Sigmoid colon (tissue), 7 donors: ENCODE results near the gene MYH11. TPM values are rescaled to one million over a fixed set of nuclear protein-coding genes. Genes with fewer than 3 reads are reported as not detected.
A peak's percentile ranks its signal among the peaks of the same experiment; 100 is the strongest.

Experiments
- DNase-seq: peaks from one replicate; pipeline ENCODE4 v3.0.0-alpha.2; 2019
- H3K27ac ChIP-seq, 4 donors: fragments of 200-600 bp; sonication (generic); one replicate each; pipeline ENCODE4 v1.5.1; 2016 to 2019; ENCODE audit warnings: mild to moderate bottlenecking in 1 of 4
- H3K27me3 ChIP-seq, 3 donors: fragments of 200-600 bp; sonication (generic); one replicate each; pipeline ENCODE4 v1.5.1; 2019; ENCODE audit warnings: mild to moderate bottlenecking in 1 of 3
- H3K36me3 ChIP-seq, 4 donors: fragments of 200-600 bp; sonication (generic); one replicate each; pipeline ENCODE4 v1.5.1; 2016 to 2019
- H3K4me1 ChIP-seq, 4 donors: fragments of 200-600 bp; sonication (generic); one replicate each; pipeline ENCODE4 v1.5.1; 2017 to 2019
- H3K4me3 ChIP-seq, 4 donors: fragments of 200-600 bp; sonication (generic); one replicate each; pipeline ENCODE4 v1.5.1; 2017 to 2019; ENCODE audit warnings: mild to moderate bottlenecking in 2 of 4, moderate library complexity in 1 of 4
- H3K9me3 ChIP-seq, 4 donors: fragments of 200-600 bp in 3 of 4; sonication (generic) in 3 of 4; one replicate each; pipeline versions ENCODE4 v1.5.1 to v1.6.1; 2013 to 2019
- CTCF ChIP-seq, 4 experiments: fragments of 450-650 bp in 3 of 4; fragments of 200-600 bp in 1 of 4; IDR thresholded peaks; one replicate each; pipeline ENCODE4 v1.5.1; 2016 to 2019; ENCODE audit warnings: antibody characterized with exemption in 4 of 4, mild to moderate bottlenecking in 3 of 4, moderate library complexity in 2 of 4
- EP300 ChIP-seq, 4 donors: sonication (generic); formaldehyde crosslinking; IDR thresholded peaks; one replicate each; pipeline ENCODE4 v1.6.1; 2017; ENCODE audit warnings: antibody characterized with exemption in 4 of 4
- POLR2A ChIP-seq, 2 donors: fragments of 450-650 bp; IDR thresholded peaks; one replicate each; pipeline ENCODE4 v1.6.1; 2016; ENCODE audit warnings: antibody characterized with exemption in 2 of 2, mild to moderate bottlenecking in 2 of 2, moderate library complexity in 2 of 2
- POLR2AphosphoS5 ChIP-seq, 4 donors: sonication (generic); formaldehyde crosslinking; IDR thresholded peaks; one replicate each; pipeline ENCODE4 v1.6.1; 2017; ENCODE audit warnings: antibody characterized with exemption in 4 of 4
- WGBS, 2 donors: extraction: QIAGEN DNeasy Blood & Tissue Kit; methylation state at CpG; one replicate each; pipeline ENCODE4 v1.1.7; 2013; 5-methylcytosine and 5-hydroxymethylcytosine counted together
- intact Hi-C: fragments of 100-400 bp; cut with DNase I; formaldehyde crosslinking; loops from one replicate; pipeline ENCODE4 v1.15.1; 2023
- polyA plus RNA-seq, 3 donors: library from polyadenylated mRNA; stranded (reverse); fragments of 200-250 nt; gene quantifications; one replicate each; pipeline ENCODE4 v1.2.3, GENCODE V29; 2013
- total RNA-seq, 4 donors: library from RNA; depleted of rRNA; stranded (reverse); fragments of >200 nt; gene quantifications; one replicate each; pipeline ENCODE4 v1.1.0, GENCODE V29; 2016
- donor health status: healthy with polysubstance abuse.
- donor health status: Bipolar disorder and iron deficiency.
- donor health status: healthy.

Gene MYH11
- total and polyA plus RNA-seq, 7 donors: 5.1 to 11,818 (median 4,282) TPM

- no peaks in the 10 kb centered on the region for H3K36me3 ChIP-seq
- WGBS, 2 donors: 91 to 93% methylated on average over 8 of the region's 8 CpGs
- H3K4me1 ChIP-seq: no peaks in the 10 kb centered on the region
- H3K27me3 ChIP-seq: no peaks in the 10 kb centered on the region
- no peaks in the 10 kb centered on the region for H3K9me3 ChIP-seq
- no peak overlapping the region for H3K4me3 ChIP-seq
- H3K27ac ChIP-seq: no peak overlapping the region
- intact Hi-C loops: no loop called here
- no peak for DNase-seq
- TF ChIP-seq EP300 (IDR thresholded peaks at IDR 0.05): no peak
- no peak for TF ChIP-seq POLR2AphosphoS5 (IDR thresholded peaks at IDR 0.05)
Observed at GRCh38 chr16:15897121-15897780, 40.4 kb upstream of the MYH11 start.

GRCh38 chr16:15894571-15895374, 37.9 kb upstream of the MYH11 start:
- WGBS, 2 donors: 94% methylated on average over 7 of the region's 7 CpGs
- Histone ChIP-seq H3K27ac (no peak overlapping the region), H3K27me3 (no peaks in the 10 kb centered on the region), H3K36me3 (no peaks in the 10 kb centered on the region), H3K9me3 (no peaks in the 10 kb centered on the region), H3K4me1 (no peaks in the 10 kb centered on the region), H3K4me3 (no peak overlapping the region)
- intact Hi-C loops: no loop called here
- TF ChIP-seq EP300 (IDR thresholded peaks at IDR 0.05) (no peak), POLR2AphosphoS5 (IDR thresholded peaks at IDR 0.05) (no peak), POLR2A (IDR thresholded peaks at IDR 0.05) (no peak), CTCF (IDR thresholded peaks at IDR 0.05) (no peak)
- no peak for DNase-seq

GRCh38 chr16:15891508-15891907, 34.7 kb upstream of the MYH11 start:
- Histone ChIP-seq H3K4me1 (peaks cover 0 to 20% (median 19%) of the 10 kb centered on the region in 4 donors), H3K27me3 (no peaks in the 10 kb centered on the region), H3K9me3 (no peaks in the 10 kb centered on the region), H3K27ac (no peak overlapping the region), H3K4me3 (no peak overlapping the region), H3K36me3 (no peaks in the 10 kb centered on the region)
- 96 to 97% methylated on average over 3 of the region's 3 CpGs for WGBS, 2 donors
- DNase-seq: no peak
- intact Hi-C loops: no loop called here
- no peak for TF ChIP-seq POLR2AphosphoS5 (IDR thresholded peaks at IDR 0.05)
- no peak for TF ChIP-seq CTCF (IDR thresholded peaks at IDR 0.05)
- no peak for TF ChIP-seq EP300 (IDR thresholded peaks at IDR 0.05)
- no peak for TF ChIP-seq POLR2A (IDR thresholded peaks at IDR 0.05)

- intact Hi-C loops: loop anchor here (2.0 to 5.0 kb wide), 3 partner anchors 62 to 164 kb away; no protein-coding TSS in a partner anchor
- Histone ChIP-seq H3K4me3 (peak within 1 kb of the TSS; percentile 70 to 89 (median 74)), H3K27me3 (no peaks in the 10 kb centered on the region), H3K36me3 (peaks cover 0 to 7% (median 0%) of the 10 kb centered on the region in 4 donors), H3K4me1 (peaks cover 0 to 39% (median 37%) of the 10 kb centered on the region in 4 donors), H3K27ac (peak within 1 kb of the TSS; percentile 85 to 92 (median 87)), H3K9me3 (no peaks in the 10 kb centered on the region)
- 0% methylated on average over 41 of the region's 41 CpGs for WGBS, 2 donors
- TF ChIP-seq POLR2A (IDR thresholded peaks at IDR 0.05) (peak; percentile 33 to 54), POLR2AphosphoS5 (IDR thresholded peaks at IDR 0.05) (peak; percentile 48 to 87 (median 78)), CTCF (IDR thresholded peaks at IDR 0.05) (peak in 3 of 4 experiments; percentile 23 to 48 (median 36)), EP300 (IDR thresholded peaks at IDR 0.05) (no peak)
- peak; percentile 100 for DNase-seq
Observed at GRCh38 chr16:15888072-15888976, 31.5 kb upstream of the MYH11 start, which contains the start of gene CEP20. Gene CEP20, minus strand, starts transcription at chr16:15888603. Its CDS starts 18 bp downstream, at chr16:15888585.
